GM19239 (cell line): ENCODE data around the gene IL1RAPL2.
"Not testable (repeated sequence)": the region's sequence is repeated elsewhere in the genome, so short reads cannot be mapped to it uniquely, and the experiment has no call there.

Source experiments
- DNase-seq: peaks from one replicate; pipeline ENCODE4 v3.0.0; 2011; ENCODE audit warnings: low spot score; ENCODE audit not compliant: insufficient read length
- FAIRE-seq: peaks from 2 replicates; lab custom pipeline; 2011; peaks lifted over from hg19 to GRCh38; lab: Jason Lieb, UNC

IL1RAPL2 gene

GRCh38 chrX:104995546-104995945, 429.5 kb downstream of the IL1RAPL2 start:
- DNase-seq, result no peak
- FAIRE-seq, result no peak

GRCh38 chrX:105006103-105006502, 440.1 kb downstream of the IL1RAPL2 start:
- DNase-seq (no peak), FAIRE-seq (no peak)

GRCh38 chrX:105006996-105007395, 441.0 kb downstream of the IL1RAPL2 start:
- DNase-seq (no peak), FAIRE-seq (no peak)

- FAIRE-seq, result no peak
Measured at GRCh38 chrX:105013719-105014118, 447.7 kb downstream of the IL1RAPL2 start.

GRCh38 chrX:105017641-105018040, 451.6 kb downstream of the IL1RAPL2 start:
- DNase-seq (no peak), FAIRE-seq (no peak)

More at GRCh38 chrX:105013719-105014118, 447.7 kb downstream of the IL1RAPL2 start:
- DNase-seq, result no peak

- DNase-seq (no peak), FAIRE-seq (no peak)
Measured at GRCh38 chrX:105018865-105019264, 452.9 kb downstream of the IL1RAPL2 start.

- not testable (repeated sequence) for FAIRE-seq, DNase-seq
Measured at GRCh38 chrX:105028962-105029361, 463.0 kb downstream of the IL1RAPL2 start.

- no peak for DNase-seq
- FAIRE-seq, result no peak
Measured at GRCh38 chrX:105038672-105039328, 472.8 kb downstream of the IL1RAPL2 start.

GRCh38 chrX:105050921-105051320, 484.9 kb downstream of the IL1RAPL2 start:
- DNase-seq (no peak), FAIRE-seq (no peak)

GRCh38 chrX:105051364-105051763, 485.4 kb downstream of the IL1RAPL2 start:
- DNase-seq, result no peak
- FAIRE-seq, result no peak

- FAIRE-seq (no peak), DNase-seq (no peak)
Measured at GRCh38 chrX:105052926-105053325, 486.9 kb downstream of the IL1RAPL2 start.

- DNase-seq, result no peak
- FAIRE-seq, result no peak
Measured at GRCh38 chrX:105063743-105064142, 497.7 kb downstream of the IL1RAPL2 start.

GRCh38 chrX:105098201-105098600, 532.2 kb downstream of the IL1RAPL2 start:
- no peak for FAIRE-seq

GRCh38 chrX:105098812-105099211, 532.8 kb downstream of the IL1RAPL2 start:
- DNase-seq, result no peak
- FAIRE-seq, result no peak

More at GRCh38 chrX:105098201-105098600, 532.2 kb downstream of the IL1RAPL2 start:
- no peak for DNase-seq

- DNase-seq, result no peak
- no peak for FAIRE-seq
Measured at GRCh38 chrX:105101378-105101777, 535.4 kb downstream of the IL1RAPL2 start.

GRCh38 chrX:105109936-105110335, 543.9 kb downstream of the IL1RAPL2 start:
- DNase-seq (no peak), FAIRE-seq (no peak)

GRCh38 chrX:105114554-105115130, 548.6 kb downstream of the IL1RAPL2 start:
- no peak for FAIRE-seq

GRCh38 chrX:105115596-105116320, 549.8 kb downstream of the IL1RAPL2 start:
- DNase-seq, FAIRE-seq: not testable (repeated sequence)

More at GRCh38 chrX:105114554-105115130, 548.6 kb downstream of the IL1RAPL2 start:
- no peak for DNase-seq

GRCh38 chrX:105116486-105116885, 550.5 kb downstream of the IL1RAPL2 start:
- DNase-seq (no peak), FAIRE-seq (no peak)

GRCh38 chrX:105117621-105118020, 551.6 kb downstream of the IL1RAPL2 start:
- no peak for DNase-seq
- no peak for FAIRE-seq

GRCh38 chrX:105120463-105120862, 554.5 kb downstream of the IL1RAPL2 start:
- DNase-seq, result no peak
- no peak for FAIRE-seq
